HG02938 (cell line): ENCODE data around the gene FBXO44.
"Not testable (repeated sequence)": the region's sequence is repeated elsewhere in the genome, so short reads cannot be mapped to it uniquely, and the experiment has no call there.

ENCODE experiments used
- ATAC-seq: cut with Tn5 transposase; IDR thresholded peaks from one replicate; pipeline ENCODE4 v1.9.1; 2021; ENCODE audit warnings: mild to moderate bottlenecking, moderate library complexity; ENCODE audit not compliant: unreplicated experiment

The FBXO44 gene

GRCh38 chr1:11654137-11654938, at the start of gene FBXO44, which contains the start of gene FBXO2:
Gene FBXO44 (plus strand): TSS chr1:11654877. CDS start chr1:11655836, 959 bp downstream.
Gene FBXO2 (minus strand): TSS chr1:11654429. CDS start chr1:11654340, 89 bp downstream.
- no peak for ATAC-seq

- ATAC-seq = no peak
Measured at GRCh38 chr1:11606775-11607174, 47.9 kb upstream of the FBXO44 start.

- not testable (repeated sequence) for ATAC-seq
Measured at GRCh38 chr1:11608596-11609130, 46.0 kb upstream of the FBXO44 start.

- ATAC-seq = not testable (repeated sequence)
Measured at GRCh38 chr1:11609378-11609777, 45.3 kb upstream of the FBXO44 start.

- no peak for ATAC-seq
Measured at GRCh38 chr1:11610629-11611180, 44.0 kb upstream of the FBXO44 start.

GRCh38 chr1:11611638-11612327, 42.9 kb upstream of the FBXO44 start:
- ATAC-seq = no peak

- no peak for ATAC-seq
Measured at GRCh38 chr1:11613347-11613746, 41.3 kb upstream of the FBXO44 start.

- no peak for ATAC-seq
Measured at GRCh38 chr1:11615090-11615489, 39.6 kb upstream of the FBXO44 start.

- no peak for ATAC-seq
Measured at GRCh38 chr1:11616766-11617165, 37.9 kb upstream of the FBXO44 start.

GRCh38 chr1:11617314-11617713, 37.4 kb upstream of the FBXO44 start:
- no peak for ATAC-seq

- no peak for ATAC-seq
Measured at GRCh38 chr1:11617741-11618140, 36.9 kb upstream of the FBXO44 start.

- ATAC-seq = no peak
Measured at GRCh38 chr1:11620405-11620804, 34.3 kb upstream of the FBXO44 start.

GRCh38 chr1:11620924-11621323, 33.8 kb upstream of the FBXO44 start:
- ATAC-seq = no peak

- ATAC-seq = no peak
Measured at GRCh38 chr1:11622398-11622797, 32.3 kb upstream of the FBXO44 start.

- no peak for ATAC-seq
Measured at GRCh38 chr1:11623702-11624101, 31.0 kb upstream of the FBXO44 start.

- no peak for ATAC-seq
Measured at GRCh38 chr1:11626551-11626950, 28.1 kb upstream of the FBXO44 start.

- ATAC-seq = no peak
Measured at GRCh38 chr1:11628767-11629166, 25.9 kb upstream of the FBXO44 start.

- no peak for ATAC-seq
Measured at GRCh38 chr1:11629184-11630016, 25.3 kb upstream of the FBXO44 start.

GRCh38 chr1:11634365-11635192, 20.1 kb upstream of the FBXO44 start:
- ATAC-seq = no peak

GRCh38 chr1:11638121-11638520, 16.6 kb upstream of the FBXO44 start:
- no peak for ATAC-seq
